Epithelial cell of proximal tubule (primary cell): Measurements from ENCODE around the gene KIR3DL3. TPM values are rescaled to one million over a fixed set of nuclear protein-coding genes. Genes with fewer than 3 reads are reported as not detected.
"Not testable (repeated sequence)": the region's sequence is repeated elsewhere in the genome, so short reads cannot be mapped to it uniquely, and the experiment has no call there.

Experiments
- DNase-seq: peaks from one replicate; pipeline ENCODE4 v3.0.0-alpha.2; 2011; ENCODE audit warnings: low read depth
- H3K4me3 ChIP-seq: 2 replicates; pipeline ENCODE4 v1.5.1; 2011; ENCODE audit warnings: low read depth, mild to moderate bottlenecking, low read length
- total RNA-seq: library from RNA; depleted of rRNA; stranded (reverse); fragments of >200 nt; gene quantifications from 2 replicates; pipeline ENCODE4 v1.2.3, GENCODE V29; 2015

The KIR3DL3 gene
- total RNA-seq, 1 donor from 2014 or later: not detected

DNA sequence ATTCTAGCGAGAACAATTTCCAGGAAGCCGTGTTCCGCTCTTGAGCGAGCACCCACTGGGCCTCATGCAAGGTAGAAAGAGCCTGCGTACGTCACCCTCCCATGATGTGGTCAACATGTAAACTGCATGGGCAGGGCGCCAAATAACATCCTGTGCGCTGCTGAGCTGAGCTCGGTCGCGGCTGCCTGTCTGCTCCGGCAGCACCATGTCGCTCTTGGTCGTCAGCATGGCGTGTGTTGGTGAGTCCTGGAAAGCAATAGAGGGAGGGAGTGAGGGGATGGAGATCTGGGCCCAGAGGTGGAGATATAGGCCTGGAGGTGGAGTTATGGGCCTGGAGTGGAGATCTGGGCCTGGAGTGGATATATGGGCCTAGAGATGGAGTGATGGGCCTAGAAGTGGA, 45.4 kb downstream of the KIR3DL3 start, which contains the start of gene KIR2DL1:
KIR2DL1 (plus strand) TSS at position 148 of the 400 bp plus-strand sequence; CDS start at position 206, 58 bp downstream.
- DNase-seq, H3K4me3 ChIP-seq: not testable (repeated sequence)

DNA sequence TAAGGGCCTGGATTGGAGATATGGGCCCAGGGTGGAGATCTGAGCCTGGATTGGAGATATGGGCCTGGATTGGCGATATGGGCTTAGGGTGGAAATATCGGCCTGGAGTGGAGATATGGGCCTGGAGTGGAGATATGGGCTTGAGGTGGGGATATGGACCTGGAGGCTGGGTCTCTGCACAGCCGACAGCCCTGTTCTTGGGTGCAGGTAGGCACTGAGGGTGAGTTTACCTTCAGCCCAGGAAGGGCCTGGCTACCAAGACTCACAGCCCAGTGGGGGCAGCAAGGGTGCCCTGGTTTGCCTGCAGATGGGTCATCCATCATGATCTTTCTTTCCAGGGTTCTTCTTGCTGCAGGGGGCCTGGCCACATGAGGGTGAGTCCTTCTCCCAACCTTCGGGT, 46.3 kb downstream of the KIR3DL3 start:
- DNase-seq, H3K4me3 ChIP-seq: not testable (repeated sequence)

DNA sequence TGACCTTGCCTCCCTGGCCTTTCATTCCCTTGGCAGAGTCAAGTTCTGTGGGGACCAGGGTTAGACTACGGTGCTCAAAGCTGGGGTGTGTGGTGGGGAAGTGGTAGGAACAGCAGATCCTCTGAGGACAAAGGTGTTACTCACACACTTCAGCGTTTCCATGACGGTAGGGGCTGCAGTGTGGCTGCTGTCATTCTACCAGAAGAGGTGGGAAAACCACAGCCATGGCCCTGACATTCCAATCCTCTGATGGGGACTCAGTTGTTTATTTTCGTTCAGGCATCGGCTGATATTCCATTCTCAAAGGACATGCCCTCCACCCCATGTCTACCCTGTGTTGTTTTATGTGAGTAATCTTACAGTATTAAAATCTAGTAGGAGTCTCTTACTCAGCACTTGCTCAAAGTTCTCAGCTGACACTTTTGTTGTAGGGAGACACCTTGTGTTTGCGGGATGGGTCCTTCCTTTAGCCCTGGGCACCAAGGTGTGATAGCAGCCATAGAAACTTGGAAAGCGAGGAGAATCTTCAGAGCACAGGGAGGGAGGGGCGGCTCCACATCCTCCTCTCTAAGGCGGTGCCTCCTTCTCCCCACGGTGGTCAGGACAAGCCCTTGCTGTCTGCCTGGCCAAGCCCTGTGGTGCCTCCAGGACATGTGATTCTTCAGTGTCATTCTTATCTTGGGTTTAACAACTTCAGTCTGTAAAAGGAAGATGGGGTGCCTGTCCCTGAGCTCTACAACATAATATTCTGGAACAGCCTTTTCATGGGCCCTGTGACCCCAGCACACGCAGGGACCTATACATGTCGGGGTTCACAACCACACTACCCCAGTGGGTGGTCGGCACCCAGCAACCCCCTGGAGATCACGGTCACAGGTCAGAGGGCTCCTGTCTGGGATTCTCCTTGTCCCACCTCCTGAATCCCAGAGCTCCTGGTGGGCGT, 47.0 kb downstream of the KIR3DL3 start:
- DNase-seq, H3K4me3 ChIP-seq: not testable (repeated sequence)

DNA sequence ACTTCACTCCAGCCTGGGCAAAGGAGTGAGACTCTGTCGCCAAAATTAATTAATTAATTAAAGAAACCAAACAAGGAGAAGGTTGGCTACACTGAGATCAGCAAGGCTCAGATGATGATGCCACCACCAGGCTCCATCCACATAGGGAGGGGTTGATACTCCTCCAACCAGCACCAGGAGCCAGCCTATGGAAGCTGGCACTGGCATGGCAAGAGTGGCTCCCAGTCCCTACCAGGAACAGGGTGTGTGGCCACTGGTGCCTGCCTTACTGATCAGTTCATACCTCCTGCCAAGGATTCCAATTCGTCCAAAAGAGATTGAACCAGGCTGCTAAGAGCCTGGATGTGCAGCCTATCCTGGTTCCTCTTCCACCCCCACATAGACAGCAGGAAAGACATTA, 48.4 kb downstream of the KIR3DL3 start:
- not testable (repeated sequence) for H3K4me3 ChIP-seq, DNase-seq

DNA sequence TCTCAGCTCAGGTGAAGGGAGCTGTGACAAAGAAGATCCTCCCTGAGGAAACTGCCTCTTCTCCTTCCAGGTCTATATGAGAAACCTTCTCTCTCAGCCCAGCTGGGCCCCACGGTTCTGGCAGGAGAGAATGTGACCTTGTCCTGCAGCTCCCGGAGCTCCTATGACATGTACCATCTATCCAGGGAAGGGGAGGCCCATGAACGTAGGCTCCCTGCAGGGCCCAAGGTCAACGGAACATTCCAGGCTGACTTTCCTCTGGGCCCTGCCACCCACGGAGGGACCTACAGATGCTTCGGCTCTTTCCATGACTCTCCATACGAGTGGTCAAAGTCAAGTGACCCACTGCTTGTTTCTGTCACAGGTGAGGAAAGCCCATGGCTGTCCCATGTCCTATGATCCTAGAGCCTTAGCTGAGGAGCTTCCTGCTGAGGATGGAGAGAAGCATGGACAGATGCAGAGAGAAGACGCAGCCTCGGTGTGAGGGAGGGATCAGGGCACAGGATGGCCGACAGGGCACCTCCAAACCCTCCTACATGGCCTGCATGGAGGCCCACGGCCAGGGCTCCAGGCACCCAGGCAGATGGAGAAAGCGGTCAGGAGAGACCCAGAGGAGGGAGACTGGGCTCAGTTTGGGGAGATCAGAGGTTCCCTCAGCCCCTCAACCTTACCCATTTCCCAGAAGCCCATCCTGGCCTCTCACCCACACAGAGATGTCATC, 51.0 kb downstream of the KIR3DL3 start:
- not testable (repeated sequence) for H3K4me3 ChIP-seq, DNase-seq

DNA sequence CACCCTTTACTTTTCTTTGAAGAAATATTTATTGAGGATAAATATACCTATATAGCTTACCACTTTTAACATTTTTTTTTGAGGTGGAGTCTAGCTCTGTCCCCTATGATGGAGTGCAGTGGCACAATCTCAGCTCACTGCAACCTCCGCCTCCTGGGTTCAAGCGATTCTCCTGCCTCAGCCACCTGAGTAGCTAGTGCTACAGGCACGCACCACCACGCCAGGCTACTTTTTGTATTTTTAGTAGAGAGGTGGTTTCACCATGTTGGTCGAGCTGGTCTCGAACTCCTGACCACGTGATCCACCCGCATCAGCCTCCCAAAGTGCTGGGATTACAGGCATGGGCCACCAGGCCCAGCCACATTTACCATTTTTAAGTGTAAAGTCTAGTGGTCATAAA, 51.6 kb downstream of the KIR3DL3 start:
- not testable (repeated sequence) for H3K4me3 ChIP-seq, DNase-seq

DNA sequence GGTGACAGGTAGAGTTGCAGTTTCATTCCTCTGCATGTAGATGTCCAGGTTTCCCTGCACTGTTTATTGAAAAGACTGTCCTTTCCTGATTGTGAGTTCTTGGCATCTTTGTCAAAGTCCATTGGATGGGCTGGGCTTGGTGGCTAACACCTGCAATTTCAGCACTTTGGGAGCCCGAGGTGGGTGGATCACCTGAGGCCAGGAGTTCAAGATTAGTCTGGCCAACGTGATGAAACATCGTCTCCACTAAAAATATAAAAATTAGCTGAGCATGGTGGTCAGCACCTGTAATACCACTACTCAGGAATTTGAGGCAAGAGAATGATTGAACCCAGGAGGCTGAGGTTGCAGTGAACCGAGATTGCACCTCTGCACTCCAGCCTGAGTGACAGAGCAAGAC, 53.6 kb downstream of the KIR3DL3 start:
- not testable (repeated sequence) for H3K4me3 ChIP-seq, DNase-seq

DNA sequence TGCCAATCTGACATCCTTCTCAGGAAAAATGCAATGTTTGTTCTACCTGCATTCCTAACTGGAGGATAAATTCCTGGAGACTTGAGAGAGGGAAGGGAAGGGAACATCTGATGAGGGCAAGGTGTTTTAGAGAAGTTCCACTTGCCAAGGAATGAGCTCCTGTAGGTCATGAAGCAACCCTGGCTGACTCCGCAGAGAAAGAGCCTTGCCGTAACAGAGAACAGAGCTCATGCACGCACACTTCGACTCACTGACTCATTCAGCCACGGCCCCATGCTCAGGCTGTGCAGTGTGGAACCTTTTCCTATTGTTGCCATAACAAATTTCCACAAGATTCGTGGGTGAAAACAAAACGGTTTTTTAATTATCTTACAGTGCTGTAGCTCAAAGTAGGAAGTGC, 54.7 kb downstream of the KIR3DL3 start:
- not testable (repeated sequence) for H3K4me3 ChIP-seq, DNase-seq

DNA sequence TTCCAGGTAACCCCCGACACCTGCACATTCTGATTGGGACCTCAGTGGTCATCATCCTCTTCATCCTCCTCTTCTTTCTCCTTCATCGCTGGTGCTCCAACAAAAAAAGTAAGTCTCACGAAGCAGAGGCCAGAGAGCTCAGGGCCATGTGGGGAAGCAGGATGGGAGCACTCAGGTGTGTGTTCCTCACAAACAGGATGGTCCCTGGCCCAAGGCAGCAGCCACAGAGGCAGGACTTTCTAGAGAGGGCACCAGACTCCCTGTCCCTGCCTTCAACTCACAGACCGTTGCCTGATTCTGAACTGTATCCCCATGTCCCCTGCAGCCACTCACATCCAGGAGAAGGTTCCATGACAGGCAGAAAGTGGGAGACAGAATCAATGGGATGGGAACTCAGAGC, 58.7 kb downstream of the KIR3DL3 start:
- not testable (repeated sequence) for H3K4me3 ChIP-seq, DNase-seq

Other genes with a start within 250 kb of the KIR3DL3 start
- gene LAIR2, start 221.6 kb upstream of the KIR3DL3 start, total RNA-seq: not detected in 2 replicates
- not detected in 2 replicates for gene LILRA2, start 150.7 kb upstream of the KIR3DL3 start, total RNA-seq
- gene LILRA1, start 130.8 kb upstream of the KIR3DL3 start, total RNA-seq: not detected in 2 replicates
- not detected in 2 replicates for gene LILRB1, start 94.0 kb upstream of the KIR3DL3 start, total RNA-seq
- gene LILRB4, start 61.5 kb upstream of the KIR3DL3 start, total RNA-seq: not detected in 2 replicates
- gene KIR2DL3, start 14.1 kb downstream of the KIR3DL3 start, total RNA-seq: not detected in 2 replicates
- gene KIR2DL1, start 45.4 kb downstream of the KIR3DL3 start, total RNA-seq: not detected in 2 replicates
- not detected in 2 replicates for gene KIR2DL4, start 79.2 kb downstream of the KIR3DL3 start, total RNA-seq
- not detected in 2 replicates for gene KIR3DL1, start 92.0 kb downstream of the KIR3DL3 start, total RNA-seq
- gene KIR2DS4, start 108.2 kb downstream of the KIR3DL3 start, total RNA-seq: not detected in 2 replicates
- gene KIR3DL2, start 126.0 kb downstream of the KIR3DL3 start, total RNA-seq: not detected in 2 replicates
- gene FCAR, start 149.8 kb downstream of the KIR3DL3 start, total RNA-seq: not detected in 2 replicates
- not detected in 2 replicates for gene NCR1, start 181.7 kb downstream of the KIR3DL3 start, total RNA-seq
- not detected in 2 replicates for gene NLRP7, start 223.1 kb downstream of the KIR3DL3 start, total RNA-seq
- 12.4 and 28.3 TPM in 2 replicates for gene NLRP2, start 241.9 kb downstream of the KIR3DL3 start, total RNA-seq